ENCODE measurements around the gene CGB5.

DNA sequence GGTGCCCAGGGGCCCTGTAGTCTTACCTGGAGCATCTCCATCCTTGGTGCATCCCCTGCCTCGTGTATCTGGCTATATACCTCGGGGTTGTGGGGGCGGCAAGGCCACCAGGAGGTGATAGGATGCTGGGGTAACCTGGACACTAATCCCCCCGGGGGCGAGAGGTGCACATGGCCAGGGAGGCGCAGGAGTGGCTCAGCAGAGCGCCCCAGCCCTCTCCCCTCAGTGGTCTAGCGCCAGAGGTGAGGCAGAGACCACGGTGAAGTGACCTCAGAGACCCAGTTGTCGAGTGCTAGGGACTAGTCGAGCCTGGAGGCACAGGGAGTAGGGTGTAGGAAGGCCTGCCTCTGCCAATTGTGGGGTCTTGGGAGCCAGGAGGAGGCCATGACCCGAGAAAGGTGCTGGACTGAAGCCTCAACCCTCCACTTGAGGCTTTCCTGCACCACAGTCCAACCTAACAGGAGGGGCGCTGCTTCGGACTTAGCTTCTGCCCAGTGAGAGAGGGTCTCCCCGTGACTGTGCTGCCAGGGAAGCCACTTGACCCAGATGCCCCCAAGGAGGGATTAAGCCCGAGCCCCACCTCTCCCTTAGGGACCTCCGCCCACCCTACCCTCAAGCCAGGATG, 26.5 kb upstream of the CGB5 start, which contains the start of gene LHB:
- TF ChIP-seq, protein P1, sequence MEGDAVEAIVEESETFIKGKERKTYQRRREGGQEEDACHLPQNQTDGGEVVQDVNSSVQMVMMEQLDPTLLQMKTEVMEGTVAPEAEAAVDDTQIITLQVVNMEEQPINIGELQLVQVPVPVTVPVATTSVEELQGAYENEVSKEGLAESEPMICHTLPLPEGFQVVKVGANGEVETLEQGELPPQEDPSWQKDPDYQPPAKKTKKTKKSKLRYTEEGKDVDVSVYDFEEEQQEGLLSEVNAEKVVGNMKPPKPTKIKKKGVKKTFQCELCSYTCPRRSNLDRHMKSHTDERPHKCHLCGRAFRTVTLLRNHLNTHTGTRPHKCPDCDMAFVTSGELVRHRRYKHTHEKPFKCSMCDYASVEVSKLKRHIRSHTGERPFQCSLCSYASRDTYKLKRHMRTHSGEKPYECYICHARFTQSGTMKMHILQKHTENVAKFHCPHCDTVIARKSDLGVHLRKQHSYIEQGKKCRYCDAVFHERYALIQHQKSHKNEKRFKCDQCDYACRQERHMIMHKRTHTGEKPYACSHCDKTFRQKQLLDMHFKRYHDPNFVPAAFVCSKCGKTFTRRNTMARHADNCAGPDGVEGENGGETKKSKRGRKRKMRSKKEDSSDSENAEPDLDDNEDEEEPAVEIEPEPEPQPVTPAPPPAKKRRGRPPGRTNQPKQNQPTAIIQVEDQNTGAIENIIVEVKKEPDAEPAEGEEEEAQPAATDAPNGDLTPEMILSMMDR (IDR thresholded peaks at IDR 0.05), result no peak
- TF ChIP-seq POLR2AphosphoS5 (IDR thresholded peaks at IDR 0.05) (no peak), POLR2A (IDR thresholded peaks at IDR 0.05) (no peak)

Data from breast epithelium (tissue), 3 donors.